LNCAP (cell line): ENCODE measurements around the gene ERCC8.

Source experiments
- TF ChIP-seq, protein P1 (sequence below): fragments of 450-650 bp; IDR thresholded peaks from 2 replicates; pipeline ENCODE4 v1.5.1; 2017; ENCODE audit warnings: mild to moderate bottlenecking

ERCC8 gene, protein sequence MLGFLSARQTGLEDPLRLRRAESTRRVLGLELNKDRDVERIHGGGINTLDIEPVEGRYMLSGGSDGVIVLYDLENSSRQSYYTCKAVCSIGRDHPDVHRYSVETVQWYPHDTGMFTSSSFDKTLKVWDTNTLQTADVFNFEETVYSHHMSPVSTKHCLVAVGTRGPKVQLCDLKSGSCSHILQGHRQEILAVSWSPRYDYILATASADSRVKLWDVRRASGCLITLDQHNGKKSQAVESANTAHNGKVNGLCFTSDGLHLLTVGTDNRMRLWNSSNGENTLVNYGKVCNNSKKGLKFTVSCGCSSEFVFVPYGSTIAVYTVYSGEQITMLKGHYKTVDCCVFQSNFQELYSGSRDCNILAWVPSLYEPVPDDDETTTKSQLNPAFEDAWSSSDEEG

DNA sequence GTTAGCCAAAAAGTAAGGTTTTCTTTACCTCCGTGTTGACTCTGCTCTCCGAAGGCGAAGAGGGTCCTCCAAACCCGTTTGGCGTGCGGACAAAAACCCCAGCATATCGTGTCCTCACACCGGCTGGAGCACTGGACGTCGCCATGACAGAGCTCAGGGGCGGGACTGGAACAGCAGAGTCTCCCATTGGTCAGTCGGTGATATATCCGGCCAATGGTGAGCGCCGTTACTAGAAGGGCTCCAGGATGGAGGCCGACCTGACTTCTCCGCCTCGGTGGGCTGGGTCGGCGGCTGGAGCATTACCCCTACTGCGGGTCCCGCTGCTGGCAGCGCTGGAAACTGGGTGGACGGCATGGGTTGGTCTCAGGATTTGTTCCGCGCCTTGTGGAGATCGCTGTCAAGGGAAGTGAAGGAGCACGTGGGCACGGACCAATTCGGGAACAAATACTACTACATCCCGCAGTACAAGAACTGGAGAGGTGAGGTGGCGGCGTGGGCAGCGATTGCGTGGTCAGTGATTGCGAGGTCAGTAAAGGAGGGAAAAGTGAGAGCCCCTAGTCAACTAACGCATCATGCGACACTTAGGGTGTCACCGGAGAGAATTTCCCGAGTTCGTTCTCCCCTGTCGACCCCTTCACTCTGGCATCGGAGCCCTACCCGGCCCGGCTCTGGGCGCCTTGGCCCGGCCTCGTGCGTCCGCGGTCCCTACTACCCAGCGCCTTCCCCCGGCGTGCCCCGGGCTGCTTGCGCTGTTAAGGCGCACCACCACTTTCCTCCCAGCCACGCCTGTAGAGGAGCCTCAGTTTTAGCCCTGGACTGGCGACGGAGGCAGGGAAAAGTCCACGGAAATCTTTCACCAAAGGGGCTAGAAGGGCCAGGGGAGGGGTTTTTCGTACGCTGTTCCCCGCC lies at the start of gene ERCC8, which contains the start of gene NDUFAF2:
ERCC8 (minus strand) TSS at position 167 of the 909 bp plus-strand sequence; CDS start at position 105, 62 bp downstream.
NDUFAF2 (plus strand) TSS at position 302 of the 909 bp plus-strand sequence; CDS start at position 353, 51 bp downstream.
- TF ChIP-seq, protein P1, sequence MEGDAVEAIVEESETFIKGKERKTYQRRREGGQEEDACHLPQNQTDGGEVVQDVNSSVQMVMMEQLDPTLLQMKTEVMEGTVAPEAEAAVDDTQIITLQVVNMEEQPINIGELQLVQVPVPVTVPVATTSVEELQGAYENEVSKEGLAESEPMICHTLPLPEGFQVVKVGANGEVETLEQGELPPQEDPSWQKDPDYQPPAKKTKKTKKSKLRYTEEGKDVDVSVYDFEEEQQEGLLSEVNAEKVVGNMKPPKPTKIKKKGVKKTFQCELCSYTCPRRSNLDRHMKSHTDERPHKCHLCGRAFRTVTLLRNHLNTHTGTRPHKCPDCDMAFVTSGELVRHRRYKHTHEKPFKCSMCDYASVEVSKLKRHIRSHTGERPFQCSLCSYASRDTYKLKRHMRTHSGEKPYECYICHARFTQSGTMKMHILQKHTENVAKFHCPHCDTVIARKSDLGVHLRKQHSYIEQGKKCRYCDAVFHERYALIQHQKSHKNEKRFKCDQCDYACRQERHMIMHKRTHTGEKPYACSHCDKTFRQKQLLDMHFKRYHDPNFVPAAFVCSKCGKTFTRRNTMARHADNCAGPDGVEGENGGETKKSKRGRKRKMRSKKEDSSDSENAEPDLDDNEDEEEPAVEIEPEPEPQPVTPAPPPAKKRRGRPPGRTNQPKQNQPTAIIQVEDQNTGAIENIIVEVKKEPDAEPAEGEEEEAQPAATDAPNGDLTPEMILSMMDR = no peak

DNA sequence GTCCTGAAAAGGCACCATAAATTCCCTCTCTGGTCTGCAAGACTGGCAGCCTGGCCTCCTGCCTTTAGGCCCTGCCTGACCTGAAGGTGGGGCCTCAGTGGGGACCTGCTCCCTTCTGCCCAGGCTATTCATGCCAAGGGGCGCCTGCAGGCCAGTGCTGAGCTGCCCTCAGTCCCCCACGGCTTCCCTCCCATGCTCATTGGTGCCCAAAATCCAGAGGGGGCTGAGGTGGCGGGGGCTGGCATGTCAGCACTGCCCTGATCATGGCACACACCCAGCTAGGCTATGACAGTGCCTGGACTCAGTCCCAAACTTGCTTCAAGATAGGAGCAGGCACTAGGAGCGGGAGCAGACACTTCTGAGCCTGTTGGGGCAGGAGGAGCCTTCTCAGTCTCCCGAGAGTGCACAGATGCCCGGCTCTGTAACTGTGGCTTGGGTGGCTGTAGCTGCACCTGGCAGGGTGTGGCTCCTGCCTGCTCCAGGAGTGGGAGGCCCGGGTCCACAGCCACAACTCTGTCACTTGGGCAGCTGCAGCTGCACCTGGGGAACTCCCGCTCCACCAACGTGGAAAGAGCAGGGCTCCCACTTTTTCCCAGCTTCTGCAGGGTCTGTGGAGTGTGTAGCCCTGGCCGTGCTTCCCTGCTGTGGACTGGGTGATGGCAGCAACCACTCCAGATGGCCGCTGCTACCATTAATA lies 49.2 kb upstream of the ERCC8 start:
- TF ChIP-seq, protein P1 = no peak

DNA sequence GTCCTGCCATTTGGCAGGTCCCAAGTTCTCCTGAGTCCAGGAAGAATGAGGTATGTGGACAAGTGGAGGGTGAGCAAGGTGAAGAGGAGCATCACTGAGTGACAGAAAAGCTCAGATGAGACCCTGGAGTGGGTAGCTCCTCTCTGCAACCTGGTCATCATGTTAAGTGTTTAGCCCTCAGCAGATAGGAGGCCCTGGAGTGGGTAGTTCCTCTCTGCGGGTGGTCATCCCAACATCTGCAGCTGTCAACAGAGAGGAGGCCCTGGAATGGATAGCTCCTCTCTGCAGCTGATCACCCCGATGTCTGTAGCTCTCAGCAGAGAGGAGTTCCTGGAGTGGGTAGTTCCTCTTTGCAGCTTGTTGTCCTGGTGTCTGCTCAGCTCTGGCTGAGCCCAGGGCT lies 48.6 kb upstream of the ERCC8 start:
- TF ChIP-seq, protein P1 = no peak

DNA sequence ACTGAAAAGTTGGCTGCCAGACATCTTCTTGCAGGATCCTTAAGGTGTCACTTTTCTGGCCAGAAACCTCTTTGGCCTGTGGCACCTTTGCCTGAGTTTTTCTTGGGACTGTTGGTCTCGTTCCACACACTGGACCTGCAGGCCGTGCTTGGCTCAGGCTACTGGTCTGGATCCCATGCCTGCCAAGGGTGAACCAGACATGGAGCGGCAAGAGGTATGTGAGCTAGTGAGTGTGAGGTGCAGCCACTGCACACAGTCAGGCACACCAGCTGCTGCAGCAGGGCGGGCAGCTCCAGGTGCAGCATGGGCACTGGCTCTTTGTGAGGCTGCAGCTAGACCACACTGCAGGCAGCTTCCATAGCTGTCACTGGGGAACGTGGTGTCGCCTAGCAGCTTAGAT lies 48.0 kb upstream of the ERCC8 start:
- TF ChIP-seq, protein P1 = no peak

DNA sequence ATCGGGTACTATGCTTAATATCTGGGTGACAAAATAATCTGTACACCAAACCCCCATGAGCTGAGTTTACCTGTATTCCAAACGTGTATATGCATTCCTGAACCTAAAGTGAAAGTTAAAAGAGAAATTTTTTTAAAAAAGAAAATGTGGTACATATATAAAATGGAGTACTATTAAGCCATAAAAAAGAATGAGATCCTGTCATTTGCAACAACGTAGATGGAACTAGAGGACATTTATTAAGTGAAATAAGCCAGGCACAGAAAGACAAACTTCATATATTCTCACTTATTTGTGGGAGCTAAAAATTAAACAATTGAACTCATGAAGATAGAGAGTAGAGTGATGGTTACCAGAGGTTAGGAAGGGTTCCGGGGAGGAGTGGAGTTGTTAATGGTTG lies 44.9 kb upstream of the ERCC8 start:
- TF ChIP-seq, protein P1 = no peak

DNA sequence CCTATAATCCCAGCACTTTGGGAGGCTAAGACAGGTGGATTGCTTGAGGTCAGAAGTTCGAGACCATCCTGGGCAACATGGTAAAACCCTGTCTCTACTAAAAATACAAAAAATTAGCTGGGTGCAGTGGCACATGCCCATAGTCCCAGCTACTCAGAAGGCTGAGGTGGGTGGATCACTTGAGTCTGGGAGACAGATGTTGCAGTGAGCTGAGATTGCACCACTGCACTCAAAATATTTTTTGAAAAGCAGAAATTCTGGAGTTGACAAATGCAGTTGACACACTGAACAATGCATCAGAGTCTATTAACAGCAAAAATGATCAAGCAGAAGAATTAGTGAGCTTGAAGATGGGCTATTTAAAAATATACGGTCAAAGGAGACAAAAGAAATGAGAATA lies 35.6 kb upstream of the ERCC8 start:
- TF ChIP-seq, protein P1 = no peak

DNA sequence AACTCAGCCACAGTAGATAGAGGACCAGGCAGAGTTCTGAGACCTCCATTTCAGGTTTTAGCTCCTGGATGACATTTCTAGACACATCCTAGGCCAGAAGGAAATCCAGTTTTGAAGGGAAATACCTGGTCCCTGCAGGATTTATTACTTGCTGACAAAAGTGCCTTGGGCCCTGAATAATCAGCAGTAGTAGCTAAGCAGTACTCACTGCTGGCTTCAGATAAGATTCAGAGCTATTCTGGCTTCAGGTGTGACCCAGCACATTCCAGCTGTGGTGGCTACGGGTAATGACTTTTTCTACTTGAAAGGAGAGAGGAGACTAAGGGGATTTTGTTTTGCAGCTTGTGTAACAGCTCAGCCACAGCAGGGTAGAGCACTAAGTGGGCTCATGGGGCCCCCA lies 34.1 kb upstream of the ERCC8 start:
- TF ChIP-seq, protein P1 = no peak
